Heart right ventricle (tissue), 16 donors: ENCODE measurements around the gene TRIP10. TPM values are rescaled to one million over a fixed set of nuclear protein-coding genes. Genes with fewer than 3 reads are reported as not detected.

Experiments
- ATAC-seq, 8 donors: fragments of 200-7000 bp; cut with Tn5 transposase; one replicate each; pipeline ENCODE4 v1.9.1; 2020; ENCODE audit warnings: mild to moderate bottlenecking in 8 of 8, moderate library complexity in 8 of 8, moderate number of reproducible peaks in 1 of 8
- DNase-seq, 2 donors: peaks; one replicate each; pipeline ENCODE4 v3.0.0-alpha.2; 2020
- H3K27ac ChIP-seq, 10 donors: fragments of 200-600 bp; sonication (generic) in 2 of 10; one replicate each; pipeline versions ENCODE4 v1.5.0 to v1.8.0; 2020 to 2022; ENCODE audit warnings: mild to moderate bottlenecking in 3 of 10
- H3K27me3 ChIP-seq, 7 donors: fragments of 200-600 bp; one replicate each; pipeline ENCODE4 v1.8.0; 2021 to 2022; ENCODE audit warnings: mild to moderate bottlenecking in 2 of 7
- H3K36me3 ChIP-seq, 9 donors: fragments of 200-600 bp; sonication (generic) in 1 of 9; one replicate each; pipeline versions ENCODE4 v1.5.0 to v1.8.0; 2020 to 2022; ENCODE audit warnings: mild to moderate bottlenecking in 2 of 9
- H3K4me1 ChIP-seq, 9 donors: fragments of 200-600 bp; sonication (generic) in 1 of 9; one replicate each; pipeline versions ENCODE4 v1.5.0 to v1.8.0; 2020 to 2022; ENCODE audit warnings: mild to moderate bottlenecking in 4 of 9
- H3K4me3 ChIP-seq, 10 donors: fragments of 200-600 bp; sonication (generic) in 2 of 10; one replicate each; pipeline versions ENCODE4 v1.5.0 to v1.8.0; 2020 to 2022; ENCODE audit warnings: mild to moderate bottlenecking in 7 of 10, moderate library complexity in 2 of 10
- H3K9me3 ChIP-seq, 11 donors: fragments of 200-600 bp in 10 of 11; sonication (generic) in 2 of 11; one replicate each; pipeline versions ENCODE4 v1.5.0 to v1.8.0; 2013 to 2022; ENCODE audit warnings: mild to moderate bottlenecking in 2 of 11, control low read depth in 1 of 11, moderate library complexity in 1 of 11
- WGBS, 2 donors: extraction: QIAGEN DNeasy Blood & Tissue Kit; methylation state at CpG; one replicate each; pipeline ENCODE4 v1.1.7; 2013; ENCODE audit warnings: inconsistent platforms in 1 of 2; 5-methylcytosine and 5-hydroxymethylcytosine counted together
- intact Hi-C, 10 donors: fragments of 100-400 bp; cut with DNase I; formaldehyde crosslinking; loops; one replicate each; pipeline versions ENCODE4 v1.11.1 to v1.14.2; 2022
- polyA plus RNA-seq, 2 donors: library from polyadenylated mRNA; stranded (reverse); fragments of 200-250 nt; gene quantifications; one replicate each; pipeline ENCODE4 v1.2.3, GENCODE V29; 2013
- total RNA-seq, 10 donors: library from RNA; stranded (reverse); fragmentation: NEBNext Ultra II Directional in 3 of 10; extraction: Animal tissue kit (Norgen Biotek cat#: 25700) in 3 of 10; gene quantifications; one replicate each; pipeline versions ENCODE4 v1.2.1 to v1.2.4, GENCODE V29; 2021 to 2023
- TF ChIP-seq, protein P1 (sequence below), 9 donors: fragments of 200-600 bp; sonication (generic) in 2 of 9; IDR thresholded peaks; one replicate each; pipeline versions ENCODE4 v1.5.0 to v1.8.0; 2021 to 2022; ENCODE audit warnings: antibody characterized with exemption in 9 of 9, mild to moderate bottlenecking in 5 of 9, moderate library complexity in 1 of 9
- donor health status: Arrhythmogenic right ventricular cardiomyopathy.
- donor health status: ischemic (EF 13 %, LVEDD 7.1; RV severe dilation, severe dysfunction).
- donor health status: healthy with polysubstance abuse.
- donor health status: DM: no; HTN: yes; CAD: no.
- donor health status: DM: no; HTN: no; CAD: no.
- donor health status: ischemic (EF 25% LVEDD 6.9; RV normal size, moderate dysfunction).
- donor health status: ischemic (EF 25% LVEDD 5.7; RV mildly dilated, moderate dysfunction).
- donor health status: healthy.
- donor health status: DM: yes; HTN: yes; CAD: no.
- donor health status: Ischemic cardiomyopathy.
- donor health status: ischemic (EF 35%, LVEDD 5.7; RV mildly dilated, moderate dysfunction).
- donor health status: nonischemic (EF 11% LVEDD 7.7; RV severe dilation, severe dysfunction).
- donor health status: DM: yes; HTN: yes; CAD: no.
- donor health status: PGD.
- donor health status: ischemic (EF 29% LVEDD 5.4; RV normal size, mild dysfunction).
- donor health status: nonischemic (EF 23%, LVEDD 6.1; RV moderate dilation, normal function).

The TRIP10 gene
- total and polyA plus RNA-seq, 12 donors: 60.6 to 314 (median 76.0) TPM

DNA sequence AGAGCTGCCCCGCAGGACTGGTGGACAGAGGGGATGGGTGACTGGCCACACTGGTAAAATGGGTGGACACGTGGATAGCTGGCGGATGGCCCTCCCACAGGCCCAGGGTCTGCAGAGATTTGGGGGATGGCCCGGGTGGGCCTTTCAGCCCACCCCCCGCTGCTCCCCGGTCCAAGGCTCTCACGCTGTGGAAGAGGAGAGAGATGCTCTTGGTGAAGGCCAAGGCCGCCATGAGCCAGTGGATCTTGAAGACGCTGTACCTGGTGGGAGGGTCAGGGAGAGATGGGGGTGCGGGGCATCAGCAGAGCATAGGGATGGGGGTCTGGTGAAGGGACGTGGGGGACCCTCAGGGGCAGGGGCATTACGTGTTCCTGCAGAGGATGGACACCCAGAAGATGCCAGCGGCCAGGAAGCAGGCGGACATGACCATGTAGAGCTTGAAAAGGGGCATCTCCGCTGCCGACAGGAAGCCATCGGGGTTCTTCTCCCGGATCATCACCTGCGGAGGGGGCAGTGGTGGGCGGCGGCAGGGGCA is 6.6 kb upstream of the TRIP10 start:
- H3K4me1 ChIP-seq: peaks cover under 1 to 35% (median 13%) of the 10 kb centered on the region in 9 donors
- no peak overlapping the region for H3K4me3 ChIP-seq
- H3K36me3 ChIP-seq: peaks cover 0 to 45% (median 9%) of the 10 kb centered on the region in 9 donors
- no peaks in the 10 kb centered on the region for H3K27me3 ChIP-seq
- TF ChIP-seq, protein P1, sequence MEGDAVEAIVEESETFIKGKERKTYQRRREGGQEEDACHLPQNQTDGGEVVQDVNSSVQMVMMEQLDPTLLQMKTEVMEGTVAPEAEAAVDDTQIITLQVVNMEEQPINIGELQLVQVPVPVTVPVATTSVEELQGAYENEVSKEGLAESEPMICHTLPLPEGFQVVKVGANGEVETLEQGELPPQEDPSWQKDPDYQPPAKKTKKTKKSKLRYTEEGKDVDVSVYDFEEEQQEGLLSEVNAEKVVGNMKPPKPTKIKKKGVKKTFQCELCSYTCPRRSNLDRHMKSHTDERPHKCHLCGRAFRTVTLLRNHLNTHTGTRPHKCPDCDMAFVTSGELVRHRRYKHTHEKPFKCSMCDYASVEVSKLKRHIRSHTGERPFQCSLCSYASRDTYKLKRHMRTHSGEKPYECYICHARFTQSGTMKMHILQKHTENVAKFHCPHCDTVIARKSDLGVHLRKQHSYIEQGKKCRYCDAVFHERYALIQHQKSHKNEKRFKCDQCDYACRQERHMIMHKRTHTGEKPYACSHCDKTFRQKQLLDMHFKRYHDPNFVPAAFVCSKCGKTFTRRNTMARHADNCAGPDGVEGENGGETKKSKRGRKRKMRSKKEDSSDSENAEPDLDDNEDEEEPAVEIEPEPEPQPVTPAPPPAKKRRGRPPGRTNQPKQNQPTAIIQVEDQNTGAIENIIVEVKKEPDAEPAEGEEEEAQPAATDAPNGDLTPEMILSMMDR (IDR thresholded peaks at IDR 0.05): no peak
- H3K9me3 ChIP-seq: no peaks in the 10 kb centered on the region
- DNase-seq (no peak), ATAC-seq (no peak)
- no peak overlapping the region for H3K27ac ChIP-seq
- intact Hi-C loops: loop anchor here in 5 of 10 donors (10.0 kb wide), 5 partner anchors 98 to 662 kb away; partner anchors contain the start of genes ALKBH7 (in 1 of the 5), PSPN (in 1 of the 5) and ZNF557 (in 1 of the 5)
- 92% methylated on average over 21 of the region's 21 CpGs for WGBS, 2 donors

DNA sequence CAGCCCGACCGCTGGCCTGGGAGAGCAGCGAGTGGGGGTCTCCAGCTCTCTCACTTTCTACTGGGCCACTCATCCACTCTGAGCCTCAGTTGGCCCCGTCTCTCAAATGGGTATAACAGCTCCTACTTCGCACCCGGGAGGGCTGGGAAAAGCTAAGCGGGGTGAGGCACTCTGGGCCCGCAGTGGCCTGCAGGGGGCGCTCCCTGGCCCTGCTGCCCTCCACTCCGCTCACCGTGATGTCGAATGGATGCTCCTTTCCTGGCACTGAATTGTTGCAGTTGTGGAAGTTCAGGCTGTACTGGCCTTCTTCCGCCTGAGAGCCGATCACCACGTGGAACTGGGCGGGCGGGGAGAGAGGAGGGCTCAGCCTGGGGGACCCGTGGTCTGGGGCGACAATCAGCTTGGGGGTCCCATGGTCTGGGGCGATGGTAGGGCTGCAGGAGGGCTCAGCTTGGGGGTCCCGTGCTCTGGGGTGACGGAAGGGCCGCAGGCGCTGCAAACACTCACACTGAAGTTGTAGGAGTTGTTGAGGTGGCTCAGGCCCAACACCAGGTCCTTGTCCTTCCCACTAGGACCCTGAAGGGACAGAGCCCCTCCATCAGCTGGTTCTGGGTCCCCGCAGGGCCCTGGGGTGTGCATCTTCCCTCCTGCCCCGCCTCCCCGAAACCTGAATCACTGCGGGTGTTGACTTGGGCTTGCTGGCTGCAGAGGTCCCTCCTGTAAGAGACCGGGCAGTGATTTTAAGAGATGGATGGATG is 6.0 kb upstream of the TRIP10 start:
- TF ChIP-seq, protein P1 (IDR thresholded peaks at IDR 0.05): peak in 5 of 9 donors; percentile 5 to 45 (median 20)
- Histone ChIP-seq H3K27ac (no peak overlapping the region), H3K9me3 (no peaks in the 10 kb centered on the region), H3K27me3 (no peaks in the 10 kb centered on the region), H3K4me1 (peaks cover 5 to 35% (median 19%) of the 10 kb centered on the region in 9 donors), H3K36me3 (peaks cover 0 to 45% (median 9%) of the 10 kb centered on the region in 9 donors), H3K4me3 (no peak overlapping the region)
- intact Hi-C loops: loop anchor here in 5 of 10 donors (10.0 kb wide), 5 partner anchors 99 to 661 kb away; partner anchors contain the start of genes ALKBH7 (in 1 of the 5), PSPN (in 1 of the 5) and ZNF557 (in 1 of the 5)
- 88 to 95% methylated on average over 29 of the region's 29 CpGs for WGBS, 2 donors
- ATAC-seq: no peak
- DNase-seq: no peak

DNA sequence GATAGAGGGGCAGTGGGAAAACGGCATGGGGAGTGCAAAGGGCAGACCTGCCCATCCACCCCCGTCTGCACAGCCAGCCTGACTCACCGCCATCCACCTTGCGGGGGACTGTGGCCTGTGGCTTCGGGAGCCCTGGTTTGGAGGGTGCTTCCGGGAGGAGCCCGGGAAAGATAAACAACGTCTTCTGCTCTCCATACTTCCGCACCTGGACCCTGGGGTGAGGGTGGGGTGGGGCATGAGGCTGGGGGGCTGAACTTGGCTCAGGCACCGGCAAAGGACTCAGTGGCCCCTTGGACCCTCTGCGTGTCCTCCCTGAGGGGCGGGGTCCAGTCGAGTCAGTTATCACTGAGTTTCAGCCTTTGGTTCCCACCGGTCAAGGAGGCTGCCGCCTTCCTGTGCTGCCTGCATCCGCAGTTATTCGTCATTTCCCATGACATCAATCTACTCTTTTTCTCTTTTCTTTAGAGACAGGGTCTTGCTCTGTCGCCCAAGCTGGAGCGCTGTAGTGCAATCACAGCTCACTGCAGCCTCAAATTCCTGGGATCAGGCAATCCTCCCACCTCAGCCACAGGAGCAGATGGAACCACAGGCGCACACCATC is 5.3 kb upstream of the TRIP10 start:
- intact Hi-C loops: loop anchor here in 5 of 10 donors (10.0 kb wide), 5 partner anchors 99 to 661 kb away; partner anchors contain the start of genes ALKBH7 (in 1 of the 5), PSPN (in 1 of the 5) and ZNF557 (in 1 of the 5)
- H3K9me3 ChIP-seq: no peaks in the 10 kb centered on the region
- H3K4me3 ChIP-seq: no peak overlapping the region
- peaks cover 0 to 45% (median 9%) of the 10 kb centered on the region in 9 donors for H3K36me3 ChIP-seq
- H3K4me1 ChIP-seq: peaks cover 12 to 35% (median 26%) of the 10 kb centered on the region in 9 donors
- TF ChIP-seq, protein P1 (IDR thresholded peaks at IDR 0.05): no peak
- DNase-seq (no peak), ATAC-seq (no peak)
- no peaks in the 10 kb centered on the region for H3K27me3 ChIP-seq
- no peak overlapping the region for H3K27ac ChIP-seq
- WGBS, 2 donors: 65 to 69% methylated on average over 20 of the region's 20 CpGs
